Measurements from ENCODE around the gene BRPF3.

DNA sequence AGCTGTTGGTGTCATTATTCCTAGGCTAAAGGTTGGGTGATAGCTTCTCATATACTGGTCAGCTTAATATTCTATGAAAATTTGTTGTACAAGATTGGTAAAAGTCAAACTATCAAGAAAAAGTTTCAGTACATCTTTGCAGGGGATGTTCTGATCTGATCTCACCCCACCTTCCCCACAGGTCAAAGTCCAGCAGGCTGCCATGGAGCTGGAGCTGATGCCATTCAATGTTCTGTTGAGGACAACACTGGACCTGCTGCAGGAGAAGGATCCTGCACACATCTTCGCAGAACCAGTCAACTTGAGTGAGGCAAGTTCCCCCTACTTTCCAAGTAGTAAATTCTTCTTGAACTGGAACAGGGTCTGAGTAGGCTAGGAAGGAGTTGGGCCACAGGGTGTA lies 13.1 kb downstream of the BRPF3 start:
- TF ChIP-seq POLR2A (IDR thresholded peaks at IDR 0.05) (no peak), POLR2AphosphoS5 (IDR thresholded peaks at IDR 0.05) (no peak)
- TF ChIP-seq, protein P1, sequence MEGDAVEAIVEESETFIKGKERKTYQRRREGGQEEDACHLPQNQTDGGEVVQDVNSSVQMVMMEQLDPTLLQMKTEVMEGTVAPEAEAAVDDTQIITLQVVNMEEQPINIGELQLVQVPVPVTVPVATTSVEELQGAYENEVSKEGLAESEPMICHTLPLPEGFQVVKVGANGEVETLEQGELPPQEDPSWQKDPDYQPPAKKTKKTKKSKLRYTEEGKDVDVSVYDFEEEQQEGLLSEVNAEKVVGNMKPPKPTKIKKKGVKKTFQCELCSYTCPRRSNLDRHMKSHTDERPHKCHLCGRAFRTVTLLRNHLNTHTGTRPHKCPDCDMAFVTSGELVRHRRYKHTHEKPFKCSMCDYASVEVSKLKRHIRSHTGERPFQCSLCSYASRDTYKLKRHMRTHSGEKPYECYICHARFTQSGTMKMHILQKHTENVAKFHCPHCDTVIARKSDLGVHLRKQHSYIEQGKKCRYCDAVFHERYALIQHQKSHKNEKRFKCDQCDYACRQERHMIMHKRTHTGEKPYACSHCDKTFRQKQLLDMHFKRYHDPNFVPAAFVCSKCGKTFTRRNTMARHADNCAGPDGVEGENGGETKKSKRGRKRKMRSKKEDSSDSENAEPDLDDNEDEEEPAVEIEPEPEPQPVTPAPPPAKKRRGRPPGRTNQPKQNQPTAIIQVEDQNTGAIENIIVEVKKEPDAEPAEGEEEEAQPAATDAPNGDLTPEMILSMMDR (IDR thresholded peaks at IDR 0.05): no peak
